Stimulated activated CD4-positive, alpha-beta T cell treated with anti-CD3 and anti-CD28 coated beads, Interleukin-1b, Interleukin-23, amount 100 ng/mL, for 1 hour (primary cell): Measurements from ENCODE around the gene TBC1D14.
"Not testable (repeated sequence)": the region's sequence is repeated elsewhere in the genome, so short reads cannot be mapped to it uniquely, and the experiment has no call there.

ENCODE experiments used
- DNase-seq, 2 donors: peaks; one replicate each; pipeline ENCODE4 v3.0.0-alpha.2; 2020; ENCODE audit warnings: low read depth in 2 of 2

TBC1D14 gene

GRCh38 chr4:6890358-6890757 lies 19.3 kb upstream of the TBC1D14 start:
- DNase-seq = no peak

DNA sequence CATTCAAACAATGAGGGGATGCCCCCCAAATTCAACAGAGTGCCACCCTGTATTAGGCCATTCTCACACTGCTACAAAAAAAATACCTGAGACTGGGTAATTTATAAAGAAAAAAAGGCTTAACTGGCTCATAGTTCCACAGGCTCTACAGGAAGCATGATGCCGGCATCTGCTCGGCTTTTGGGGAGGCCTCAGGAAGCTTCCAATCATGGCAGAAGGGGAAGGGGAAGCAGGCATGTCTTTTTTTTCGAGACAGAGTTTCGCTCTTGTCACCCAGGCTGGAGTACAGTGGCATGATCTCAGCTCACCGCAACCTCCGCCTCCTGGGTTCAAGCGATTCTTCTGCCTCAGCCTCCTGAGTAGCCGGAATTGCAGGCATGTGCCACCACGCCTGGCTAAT lies 18.7 kb upstream of the TBC1D14 start:
- DNase-seq = not testable (repeated sequence)

DNA sequence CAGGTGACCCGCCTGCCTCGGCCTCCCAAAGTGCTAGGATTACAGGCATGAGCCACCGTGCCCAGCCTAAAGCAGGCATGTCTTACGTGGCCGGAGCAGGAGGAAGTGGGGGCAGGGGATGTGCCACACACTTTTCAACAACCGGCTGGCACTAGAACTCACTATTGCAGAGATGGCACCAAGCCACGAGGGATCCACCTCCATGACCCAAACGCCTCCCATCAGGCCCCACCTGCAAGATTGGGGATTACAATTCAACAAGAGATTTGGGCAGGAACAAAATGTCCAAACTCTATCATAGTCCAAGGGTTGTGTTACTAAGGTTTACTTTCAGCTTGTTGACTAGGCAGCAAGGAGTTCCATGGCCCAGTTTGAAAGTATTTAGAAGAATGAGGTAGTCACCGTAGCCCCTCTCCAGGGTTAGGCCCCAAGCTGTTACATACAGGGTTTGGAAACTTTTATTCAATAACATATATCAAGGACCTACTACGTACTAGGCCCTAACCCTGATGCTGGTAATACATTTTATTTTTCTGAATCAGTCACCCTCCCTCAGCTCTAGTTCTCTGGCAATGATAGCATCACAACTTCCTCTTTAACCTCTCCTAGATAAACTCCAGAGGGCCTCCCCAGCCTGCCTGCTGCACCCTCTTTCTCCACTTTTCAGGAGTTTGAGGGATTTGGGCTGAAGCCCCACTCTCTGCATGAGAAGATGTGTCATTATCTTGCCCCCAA lies 18.0 kb upstream of the TBC1D14 start:
- DNase-seq = no peak

GRCh38 chr4:6892190-6892908 lies 17.3 kb upstream of the TBC1D14 start:
- DNase-seq = no peak

- no peak for DNase-seq
Measured at GRCh38 chr4:6892909-6893202, 16.8 kb upstream of the TBC1D14 start.

DNA sequence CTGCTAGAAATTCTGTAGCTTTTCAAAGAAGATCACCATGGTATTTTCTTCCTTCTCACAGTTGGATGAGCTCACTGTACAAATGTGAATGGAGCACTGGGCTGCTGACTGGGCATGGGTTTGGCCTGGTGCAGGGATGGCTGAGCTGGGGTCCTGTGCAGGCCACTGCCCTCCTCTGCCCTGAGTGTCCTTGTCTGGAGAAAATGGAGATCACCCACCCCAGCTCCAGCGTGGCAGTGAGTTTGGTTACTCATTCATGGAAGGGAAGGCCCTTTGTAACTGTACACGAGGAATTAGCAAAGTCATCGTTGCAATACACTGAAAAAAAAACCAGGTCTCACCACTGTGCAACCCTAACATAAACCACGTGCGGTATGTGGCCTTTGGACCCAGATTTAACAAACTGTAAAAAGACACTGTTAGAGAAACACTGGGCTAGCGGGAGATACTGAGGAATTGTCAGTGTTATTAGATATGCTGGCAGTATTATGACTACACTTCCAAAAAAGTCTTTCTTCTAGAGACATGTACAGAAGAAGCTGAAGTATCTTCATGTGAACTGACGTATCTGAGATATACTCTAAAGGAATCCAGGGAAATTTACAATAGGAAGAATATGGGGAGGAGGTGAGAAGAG lies 16.1 kb upstream of the TBC1D14 start:
- DNase-seq = no peak

GRCh38 chr4:6894086-6894478 lies 15.5 kb upstream of the TBC1D14 start:
- no peak for DNase-seq

- no peak for DNase-seq
Measured at GRCh38 chr4:6894528-6895498, 14.8 kb upstream of the TBC1D14 start.

- DNase-seq = no peak
Measured at GRCh38 chr4:6896035-6896434, 13.6 kb upstream of the TBC1D14 start.

DNA sequence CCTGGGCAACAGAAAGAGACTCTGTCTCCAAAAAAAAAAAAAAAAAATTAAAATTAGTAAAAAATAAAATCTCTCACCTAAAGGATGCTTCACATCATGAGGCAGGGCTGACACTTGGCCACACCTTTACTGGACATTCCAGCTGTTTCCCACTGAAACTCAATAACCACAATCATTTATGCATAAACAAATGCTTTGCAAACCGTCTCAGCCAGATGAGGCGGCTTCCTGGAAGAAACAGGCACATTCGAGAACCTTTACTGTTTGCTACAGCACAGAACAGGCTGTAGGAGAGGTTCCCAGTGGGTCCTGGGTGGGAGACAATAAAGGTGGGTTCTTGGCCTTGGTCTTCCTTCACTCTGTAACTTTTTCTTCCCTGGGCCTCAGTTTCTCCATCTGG lies 10.9 kb upstream of the TBC1D14 start:
- no peak for DNase-seq

GRCh38 chr4:6900181-6900812 lies 9.3 kb upstream of the TBC1D14 start:
- no peak for DNase-seq

DNA sequence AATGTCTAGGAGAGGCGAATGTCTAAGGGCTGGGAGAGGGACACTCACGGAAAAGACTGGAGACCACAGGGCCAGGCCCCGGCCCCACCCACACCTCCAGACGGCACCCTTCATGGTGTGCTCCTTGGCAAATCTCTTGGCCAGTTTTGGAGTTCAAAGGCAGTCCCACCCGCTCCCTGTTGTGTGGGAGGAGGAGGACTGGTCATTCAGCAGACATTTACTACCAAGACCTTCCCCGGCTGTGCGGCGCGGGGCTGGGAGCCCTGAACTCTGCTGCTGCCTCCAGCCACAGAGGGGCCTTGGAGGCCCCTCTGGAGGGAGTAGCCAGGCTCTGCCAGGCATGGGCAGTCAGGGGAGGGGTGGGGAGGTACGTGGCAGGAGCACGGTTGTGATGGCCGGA lies 8.7 kb upstream of the TBC1D14 start:
- no peak for DNase-seq

GRCh38 chr4:6901669-6902317 lies 7.8 kb upstream of the TBC1D14 start:
- DNase-seq = no peak

DNA sequence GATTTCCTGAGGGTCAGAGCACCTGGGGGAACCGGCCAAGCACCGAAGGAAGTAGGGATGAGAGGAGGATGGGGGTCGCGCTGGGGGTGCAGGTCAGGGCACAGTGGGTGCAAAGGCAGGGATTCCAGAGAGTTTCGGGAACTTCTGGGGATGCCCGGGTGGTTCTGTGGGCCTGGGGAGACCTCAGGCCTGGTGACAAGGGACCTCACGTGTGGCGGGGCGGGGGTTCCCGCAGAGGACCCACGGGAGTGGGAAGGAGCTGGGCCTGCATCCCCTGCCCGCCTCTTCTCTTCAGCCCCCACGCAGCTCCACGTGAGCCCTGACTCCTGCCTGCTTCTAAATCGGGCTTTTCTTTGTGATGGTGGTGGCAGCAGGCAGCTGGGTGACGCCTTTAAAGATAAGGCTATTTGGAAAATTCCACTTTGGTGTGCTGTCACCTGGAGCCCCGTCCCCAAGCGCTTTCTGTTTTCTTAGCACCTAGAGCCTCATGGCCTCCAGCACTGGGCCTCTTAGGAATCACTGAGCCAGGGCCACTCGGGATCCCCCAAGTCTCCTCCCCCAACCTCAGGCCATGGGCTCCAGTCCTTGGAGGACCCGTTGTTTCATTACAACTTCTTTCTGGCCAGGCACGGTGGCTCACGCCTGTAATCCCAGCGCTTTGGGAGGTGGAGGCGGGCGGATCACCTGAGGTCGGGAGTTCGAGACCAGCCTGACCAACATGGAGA lies 7.1 kb upstream of the TBC1D14 start:
- DNase-seq = no peak

DNA sequence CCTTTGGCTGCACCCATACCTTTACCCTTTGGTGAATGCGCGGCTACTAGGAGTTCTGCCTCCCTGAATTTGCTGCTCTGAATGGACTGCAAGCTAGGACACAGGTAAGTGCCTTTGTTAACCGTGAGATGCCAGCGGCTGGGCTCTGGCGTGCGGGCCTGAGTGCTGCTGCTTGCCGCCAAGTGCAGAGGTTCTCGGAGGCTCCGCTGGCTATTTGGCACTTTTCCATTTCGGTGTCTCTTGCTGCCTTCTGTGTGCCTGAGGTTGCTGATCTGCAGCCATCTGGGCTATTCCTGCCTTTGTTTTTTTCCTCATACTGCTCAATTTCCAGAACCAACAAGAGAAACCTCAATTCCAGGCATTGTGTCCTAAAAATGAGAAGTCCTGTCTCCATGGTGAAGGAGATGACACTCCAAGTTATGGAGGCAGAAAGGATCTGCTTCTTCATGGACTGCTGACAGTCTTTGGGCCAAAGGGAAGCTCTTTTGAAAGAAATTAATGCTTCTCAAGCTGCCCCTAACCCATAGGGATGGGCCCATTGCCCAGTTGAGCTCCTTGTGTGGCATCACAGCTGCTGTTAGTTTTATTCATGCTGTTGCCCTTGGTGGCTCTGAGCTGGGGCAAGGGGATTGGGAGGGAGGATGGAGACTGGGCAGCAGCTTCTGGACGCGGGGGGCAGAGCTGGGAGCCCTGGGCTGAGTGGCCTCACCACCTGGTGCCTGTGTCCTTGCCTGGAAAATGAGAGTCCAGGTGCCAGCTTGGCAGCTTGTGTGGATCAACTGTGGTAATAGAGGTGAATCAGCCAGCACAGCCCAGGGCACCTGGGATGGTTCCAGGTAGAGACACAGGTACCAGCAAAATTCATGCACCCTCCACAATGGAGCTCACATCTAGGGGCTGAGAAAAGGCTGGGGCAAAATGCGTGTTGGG lies 3.8 kb upstream of the TBC1D14 start:
- DNase-seq = no peak

GRCh38 chr4:6906486-6906885 lies 3.1 kb upstream of the TBC1D14 start:
- not testable (repeated sequence) for DNase-seq

DNA sequence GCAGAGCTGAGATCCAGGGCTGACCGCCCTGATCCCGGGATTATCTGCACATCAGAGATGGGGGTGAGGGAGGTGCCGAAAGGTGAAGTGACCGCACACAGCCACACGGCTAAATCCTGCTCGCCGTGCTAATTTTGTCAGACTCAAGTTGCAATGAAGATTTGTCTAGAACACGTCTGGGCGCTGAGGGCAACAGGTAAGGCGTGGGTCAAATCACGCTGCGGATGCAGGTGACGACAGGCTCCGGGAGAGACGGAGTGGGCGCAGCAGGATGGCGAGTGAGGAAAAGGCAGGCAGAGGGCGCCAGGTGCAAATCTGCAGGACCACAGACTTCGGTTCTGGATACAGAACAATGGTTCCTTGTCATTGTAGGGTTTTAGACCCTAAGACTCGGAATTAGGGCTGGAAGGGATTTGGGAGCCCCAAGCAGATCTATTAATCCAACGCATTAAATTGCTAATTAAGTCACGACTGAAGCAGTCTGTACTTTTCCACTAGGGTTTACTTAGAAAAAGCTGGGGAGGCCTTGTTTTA lies 1.9 kb upstream of the TBC1D14 start:
- no peak for DNase-seq

GRCh38 chr4:6908432-6909112 lies 1.1 kb upstream of the TBC1D14 start:
- no peak for DNase-seq
